ENCODE results near the gene ADD2.

Gene ADD2

GRCh38 chr2:70778676-70779075, 10.7 kb upstream of the ADD2 start:
- no peaks in the 10 kb centered on the region for H3K36me3 ChIP-seq
- DNase-seq: no peak
- H3K9me3 ChIP-seq (ENCODE audit: severe bottlenecking): peaks cover 4% of the 10 kb centered on the region
- no peaks in the 10 kb centered on the region for H3K27me3 ChIP-seq (ENCODE audit: insufficient read depth, low read depth, severe bottlenecking)
- H3K4me3 ChIP-seq (ENCODE audit: low read depth, low read length): no peak overlapping the region
- no peak overlapping the region for H3K27ac ChIP-seq
- TF ChIP-seq CTCF (IDR thresholded peaks at IDR 0.05; ENCODE audit: low read depth, low read length): no peak

DNA sequence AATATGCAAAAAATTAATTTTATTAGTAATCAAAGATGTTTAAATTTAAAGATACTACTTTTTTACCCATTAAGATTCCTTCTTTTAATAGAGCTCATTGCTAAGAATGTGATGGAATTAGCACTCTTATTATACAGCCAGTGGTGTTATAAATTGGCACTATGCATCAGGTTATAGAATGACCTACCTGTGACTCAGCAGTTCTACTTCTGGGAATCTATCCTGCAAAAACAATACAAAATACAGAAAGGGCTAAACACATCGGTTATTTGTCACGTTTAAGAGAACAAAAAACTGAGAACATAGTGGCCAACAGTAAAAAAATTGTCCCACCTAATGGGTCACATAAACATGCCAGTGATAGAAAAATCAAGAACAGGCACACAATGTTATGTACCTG, 9.4 kb upstream of the ADD2 start:
- H3K4me3 ChIP-seq (ENCODE audit: low read depth, low read length): no peak overlapping the region
- no peaks in the 10 kb centered on the region for H3K27me3 ChIP-seq (ENCODE audit: insufficient read depth, low read depth, severe bottlenecking)
- H3K9me3 ChIP-seq (ENCODE audit: severe bottlenecking): peaks cover 4% of the 10 kb centered on the region
- no peak for DNase-seq
- no peaks in the 10 kb centered on the region for H3K36me3 ChIP-seq
- no peak overlapping the region for H3K27ac ChIP-seq
- no peak for TF ChIP-seq CTCF (IDR thresholded peaks at IDR 0.05; ENCODE audit: low read depth, low read length)

DNA sequence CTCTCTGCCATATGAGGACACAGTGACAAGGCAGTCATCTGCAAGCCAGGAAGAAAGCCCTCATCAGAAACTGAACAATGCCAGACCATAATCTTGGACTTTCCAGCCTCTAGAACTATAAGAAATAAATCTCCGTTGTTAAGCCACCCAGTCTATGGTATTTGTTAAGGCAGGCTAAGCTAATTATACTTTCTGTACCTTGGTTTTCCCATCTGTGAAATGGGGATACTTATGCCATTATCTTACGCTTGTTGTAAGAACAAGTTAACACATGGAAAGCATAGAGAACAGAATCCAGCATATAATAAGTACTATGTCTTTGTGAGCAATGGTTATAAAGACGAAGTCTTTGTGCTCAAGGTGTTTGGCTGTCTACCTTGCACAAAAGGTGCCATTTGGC, 8.3 kb upstream of the ADD2 start:
- Histone ChIP-seq H3K4me3 (ENCODE audit: low read depth, low read length) (no peak overlapping the region), H3K27ac (no peak overlapping the region), H3K9me3 (ENCODE audit: severe bottlenecking) (peaks cover 4% of the 10 kb centered on the region), H3K36me3 (no peaks in the 10 kb centered on the region), H3K27me3 (ENCODE audit: insufficient read depth, low read depth, severe bottlenecking) (no peaks in the 10 kb centered on the region)
- no peak for DNase-seq
- TF ChIP-seq CTCF (IDR thresholded peaks at IDR 0.05; ENCODE audit: low read depth, low read length): no peak

- Histone ChIP-seq H3K9me3 (ENCODE audit: severe bottlenecking) (peaks cover 4% of the 10 kb centered on the region), H3K27me3 (ENCODE audit: insufficient read depth, low read depth, severe bottlenecking) (no peaks in the 10 kb centered on the region), H3K27ac (no peak overlapping the region), H3K36me3 (no peaks in the 10 kb centered on the region), H3K4me3 (ENCODE audit: low read depth, low read length) (no peak overlapping the region)
- no peak for DNase-seq
- TF ChIP-seq CTCF (IDR thresholded peaks at IDR 0.05; ENCODE audit: low read depth, low read length): no peak
Observed at GRCh38 chr2:70775141-70775540, 7.1 kb upstream of the ADD2 start.

- no peak overlapping the region for H3K27ac ChIP-seq
- H3K9me3 ChIP-seq (ENCODE audit: severe bottlenecking): peaks cover 4% of the 10 kb centered on the region
- no peaks in the 10 kb centered on the region for H3K27me3 ChIP-seq (ENCODE audit: insufficient read depth, low read depth, severe bottlenecking)
- no peak for DNase-seq
- no peaks in the 10 kb centered on the region; the same call in 1 of the 2 replicates for H3K36me3 ChIP-seq
- TF ChIP-seq CTCF (IDR thresholded peaks at IDR 0.05; ENCODE audit: low read depth, low read length): no peak
- H3K4me3 ChIP-seq (ENCODE audit: low read depth, low read length): no peak overlapping the region
Observed at GRCh38 chr2:70772486-70773155, 4.6 kb upstream of the ADD2 start.

DNA sequence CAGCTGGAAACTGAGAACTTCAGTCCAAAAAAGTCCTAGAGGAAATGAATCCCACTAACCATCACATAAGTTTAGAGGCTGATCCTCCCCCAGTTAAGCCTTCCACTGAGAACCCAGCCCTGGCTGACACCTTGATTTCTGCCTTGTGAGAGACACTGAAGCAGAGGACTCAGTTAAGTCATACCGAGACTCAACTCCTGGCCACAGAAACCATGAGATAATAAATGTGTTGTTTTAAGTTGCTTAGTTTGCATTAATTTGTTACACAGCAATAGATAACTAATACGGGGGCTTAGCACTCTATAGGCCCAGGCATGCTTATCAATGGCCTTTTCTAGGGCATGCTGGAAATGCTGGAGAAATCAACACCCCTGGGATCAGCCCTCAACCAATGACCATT, 3.4 kb upstream of the ADD2 start:
- Histone ChIP-seq H3K27ac (no peak overlapping the region), H3K36me3 (peaks cover 3% of the 10 kb centered on the region), H3K9me3 (ENCODE audit: severe bottlenecking) (peaks cover 4% of the 10 kb centered on the region), H3K4me3 (ENCODE audit: low read depth, low read length) (no peak overlapping the region), H3K27me3 (ENCODE audit: insufficient read depth, low read depth, severe bottlenecking) (no peaks in the 10 kb centered on the region)
- no peak for TF ChIP-seq CTCF (IDR thresholded peaks at IDR 0.05; ENCODE audit: low read depth, low read length)
- DNase-seq: no peak

All from WERI-Rb-1 (cell line).